HepG2 (cell line): Measurements from ENCODE around the gene SMIM41. TPM values are rescaled to one million over a fixed set of nuclear protein-coding genes. Genes with fewer than 3 reads are reported as not detected.

ENCODE experiments used
- ATF7-NPFF ChIP-seq: sonication (generic); formaldehyde crosslinking; IDR thresholded peaks from 2 replicates; pipeline ENCODE4 v1.8.1; 2023; ENCODE audit warnings: mild to moderate bottlenecking, low read depth, missing genetic modification reagents, moderate library complexity
- CREB1 ChIP-seq, 2 experiments: fragments of 450-650 bp in 1 of 2; IDR thresholded peaks; 2 replicates each; pipeline ENCODE4 v1.6.1; 2016 to 2017; ENCODE audit warnings: control low read depth in 1 of 2, mild to moderate bottlenecking in 1 of 2, missing compliant biosample characterization in 1 of 2, missing genetic modification characterization in 1 of 2
- EEA1 ChIP-seq: sonication (generic); formaldehyde crosslinking; IDR thresholded peaks from 2 replicates; pipeline ENCODE4 v1.5.1; 2020; ENCODE audit warnings: mild to moderate bottlenecking, missing genetic modification reagents, borderline replicate concordance
- HDAC1 ChIP-seq: sonication (generic); formaldehyde crosslinking; IDR thresholded peaks from 2 replicates; pipeline ENCODE4 v1.5.1; 2020; ENCODE audit warnings: mild to moderate bottlenecking, missing genetic modification reagents
- HNRNPL ChIP-seq: fragments of 200-400 bp; formaldehyde crosslinking; IDR thresholded peaks from 2 replicates; pipeline ENCODE4 v1.6.1; 2017; ENCODE audit warnings: mild to moderate bottlenecking, low read depth, low read length
- KLF16 ChIP-seq, 2 experiments: sonication (generic) in 1 of 2; formaldehyde crosslinking in 1 of 2; IDR thresholded peaks; 2 replicates each; pipeline versions ENCODE4 v1.6.1 to v1.8.0; 2016 to 2023; ENCODE audit warnings: missing genetic modification reagents in 2 of 2, missing compliant biosample characterization in 1 of 2
- MAZ ChIP-seq, 2 experiments: sonication (generic) in 1 of 2; formaldehyde crosslinking in 1 of 2; IDR thresholded peaks; 2 replicates each; pipeline versions ENCODE4 v1.5.0 to v1.6.1; 2012 to 2020; ENCODE audit warnings: low read depth in 2 of 2, mild to moderate bottlenecking in 2 of 2, borderline replicate concordance in 1 of 2, improper control_type of control experiment in 1 of 2, low read length in 1 of 2, missing genetic modification reagents in 1 of 2, moderate library complexity in 1 of 2
- NBN ChIP-seq: fragments of 450-650 bp; conservative IDR thresholded peaks from 2 replicates; pipeline ENCODE4 v1.6.1; 2017
- RXRB ChIP-seq: IDR thresholded peaks from 2 replicates; pipeline ENCODE4 v1.6.1; 2016; ENCODE audit warnings: borderline replicate concordance, missing genetic modification reagents, missing compliant biosample characterization
- SIX4 ChIP-seq: sonication (generic); formaldehyde crosslinking; IDR thresholded peaks from 2 replicates; pipeline ENCODE4 v1.4.0; 2020; ENCODE audit warnings: missing genetic modification reagents
- SOX6 ChIP-seq, 2 experiments: fragments of 450-650 bp in 1 of 2; sonication (generic) in 1 of 2; formaldehyde crosslinking in 1 of 2; IDR thresholded peaks; 2 replicates each; pipeline versions ENCODE4 v1.4.0 to v1.6.1; 2017 to 2020; ENCODE audit warnings: antibody characterized with exemption in 1 of 2, mild to moderate bottlenecking in 1 of 2, missing genetic modification reagents in 1 of 2
- TEAD2 ChIP-seq: sonication (generic); formaldehyde crosslinking; IDR thresholded peaks from 2 replicates; pipeline ENCODE4 v1.9.0; 2021; ENCODE audit warnings: missing genetic modification reagents
- ZGPAT ChIP-seq: IDR thresholded peaks from 2 replicates; pipeline ENCODE4 v1.6.1; 2016; ENCODE audit warnings: mild to moderate bottlenecking
- ZNF207 ChIP-seq: fragments of 450-650 bp; IDR thresholded peaks from 2 replicates; pipeline ENCODE4 v1.6.1; 2016; ENCODE audit warnings: antibody characterized with exemption, borderline replicate concordance
- ZNF224 ChIP-seq: sonication (generic); formaldehyde crosslinking; IDR thresholded peaks from 2 replicates; pipeline ENCODE4 v1.5.0; 2020; ENCODE audit warnings: mild to moderate bottlenecking, missing genetic modification reagents
- ZNF879 ChIP-seq: sonication (generic); formaldehyde crosslinking; IDR thresholded peaks from 2 replicates; pipeline ENCODE4 v1.8.1; 2023; ENCODE audit warnings: missing genetic modification reagents
- ZNF891 ChIP-seq: sonication (generic); formaldehyde crosslinking; IDR thresholded peaks from 2 replicates; pipeline ENCODE4 v1.5.0; 2020; ENCODE audit warnings: mild to moderate bottlenecking, missing genetic modification reagents
- polyA plus RNA-seq, 8 experiments: library from polyadenylated mRNA; depleted of rRNA in 3 of 8; stranded (reverse) in 7 of 8; unstranded in 1 of 8; fragments of >200 nt; fragmentation: Illumina TruSeq in 4 of 8; extraction: Trizol in 4 of 8; gene quantifications; 2 replicates each; pipeline versions ENCODE4 v1.2.1 to v1.2.3, GENCODE V29; 2011 to 2016; ENCODE audit warnings: low read depth in 4 of 8, missing spikeins in 1 of 8, mixed read lengths in 1 of 8; ENCODE audit not compliant: insufficient read depth in 1 of 8
- total RNA-seq, 5 experiments: library from RNA; depleted of rRNA; stranded (reverse); fragments of >200 nt; fragmentation: Illumina TruSeq; extraction: Trizol; gene quantifications; 2 replicates each; pipeline ENCODE4 v1.2.3, GENCODE V29; 2016; ENCODE audit warnings: low read depth in 1 of 5
- TF ChIP-seq, protein P1 (sequence below): sonication (generic); formaldehyde crosslinking; IDR thresholded peaks from 2 replicates; pipeline ENCODE4 v1.5.0; 2020; ENCODE audit warnings: mild to moderate bottlenecking, missing genetic modification reagents, borderline replicate concordance
- TF ChIP-seq, protein P2 (sequence below): sonication (generic); formaldehyde crosslinking; IDR thresholded peaks from 2 replicates; pipeline ENCODE4 v1.4.0; 2020; ENCODE audit warnings: missing genetic modification reagents, low read depth, mild to moderate bottlenecking, borderline replicate concordance
- TF ChIP-seq, protein P3 (sequence below): sonication (generic); formaldehyde crosslinking; IDR thresholded peaks from 2 replicates; pipeline ENCODE4 v1.9.0; 2022; ENCODE audit warnings: missing genetic modification reagents, mild to moderate bottlenecking, borderline replicate concordance

The SMIM41 gene
- total and polyA plus RNA-seq, 2 of the 13 experiments (the other 11 are each of a cell fraction or from before 2014, with no cell fraction given), result not detected

GRCh38 chr12:52036587-52037171, 42.8 kb upstream of the SMIM41 start (continued):
- TF ChIP-seq, protein P1, sequence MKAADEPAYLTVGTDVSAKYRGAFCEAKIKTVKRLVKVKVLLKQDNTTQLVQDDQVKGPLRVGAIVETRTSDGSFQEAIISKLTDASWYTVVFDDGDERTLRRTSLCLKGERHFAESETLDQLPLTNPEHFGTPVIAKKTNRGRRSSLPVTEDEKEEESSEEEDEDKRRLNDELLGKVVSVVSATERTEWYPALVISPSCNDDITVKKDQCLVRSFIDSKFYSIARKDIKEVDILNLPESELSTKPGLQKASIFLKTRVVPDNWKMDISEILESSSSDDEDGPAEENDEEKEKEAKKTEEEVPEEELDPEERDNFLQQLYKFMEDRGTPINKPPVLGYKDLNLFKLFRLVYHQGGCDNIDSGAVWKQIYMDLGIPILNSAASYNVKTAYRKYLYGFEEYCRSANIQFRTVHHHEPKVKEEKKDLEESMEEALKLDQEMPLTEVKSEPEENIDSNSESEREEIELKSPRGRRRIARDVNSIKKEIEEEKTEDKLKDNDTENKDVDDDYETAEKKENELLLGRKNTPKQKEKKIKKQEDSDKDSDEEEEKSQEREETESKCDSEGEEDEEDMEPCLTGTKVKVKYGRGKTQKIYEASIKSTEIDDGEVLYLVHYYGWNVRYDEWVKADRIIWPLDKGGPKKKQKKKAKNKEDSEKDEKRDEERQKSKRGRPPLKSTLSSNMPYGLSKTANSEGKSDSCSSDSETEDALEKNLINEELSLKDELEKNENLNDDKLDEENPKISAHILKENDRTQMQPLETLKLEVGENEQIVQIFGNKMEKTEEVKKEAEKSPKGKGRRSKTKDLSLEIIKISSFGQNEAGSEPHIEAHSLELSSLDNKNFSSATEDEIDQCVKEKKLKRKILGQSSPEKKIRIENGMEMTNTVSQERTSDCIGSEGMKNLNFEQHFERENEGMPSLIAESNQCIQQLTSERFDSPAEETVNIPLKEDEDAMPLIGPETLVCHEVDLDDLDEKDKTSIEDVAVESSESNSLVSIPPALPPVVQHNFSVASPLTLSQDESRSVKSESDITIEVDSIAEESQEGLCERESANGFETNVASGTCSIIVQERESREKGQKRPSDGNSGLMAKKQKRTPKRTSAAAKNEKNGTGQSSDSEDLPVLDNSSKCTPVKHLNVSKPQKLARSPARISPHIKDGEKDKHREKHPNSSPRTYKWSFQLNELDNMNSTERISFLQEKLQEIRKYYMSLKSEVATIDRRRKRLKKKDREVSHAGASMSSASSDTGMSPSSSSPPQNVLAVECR, result peak; percentile 60; the same call in 1 of the 2 replicates
- TF ChIP-seq ZNF224 (0 out of 2 replicates have a peak, but pooled peaks have one; percentile 40), HDAC1 (CRISPR knock-in tag) (peak; percentile 61; the same call in 1 of the 2 replicates), SOX6 (IDR thresholded peaks at IDR 0.05) (no peak), SOX6 (CRISPR knock-in tag; IDR thresholded peaks at IDR 0.05) (peak; percentile 60; the same call in 1 of the 2 replicates), ZNF891 (peak; percentile 47; the same call in 1 of the 2 replicates), ZNF207 (no peak), TEAD2 (CRISPR knock-in tag) (no peak), RXRB (CRISPR knock-in tag) (peak; percentile 40; the same call in 1 of the 2 replicates), ZNF879 (no peak), ZGPAT (CRISPR knock-in tag) (peak; percentile 31; the same call in 1 of the 2 replicates), HNRNPL (peak; percentile 77; the same call in 1 of the 2 replicates), KLF16 (CRISPR knock-in tag; IDR thresholded peaks at IDR 0.05) (0 out of 4 replicates have a peak, but pooled peaks of 1 of the 2 experiments have one; percentile 38), EEA1 (CRISPR knock-in tag) (no peak), CREB1 (IDR thresholded peaks at IDR 0.05) (0 out of 2 replicates have a peak, but pooled peaks have one; percentile 9), CREB1 (CRISPR knock-in tag; IDR thresholded peaks at IDR 0.05) (no peak), NBN (no peak), SIX4 (CRISPR knock-in tag) (no peak), ATF7-NPFF (CRISPR knock-in tag) (peak; percentile 40; the same call in 1 of the 2 replicates), MAZ (IDR thresholded peaks at IDR 0.05; ENCODE audit: borderline replicate concordance, low read depth, low read length) (peak; percentile 84), MAZ (CRISPR knock-in tag; IDR thresholded peaks at IDR 0.05; ENCODE audit: low read depth) (no peak)
- TF ChIP-seq, protein P2, sequence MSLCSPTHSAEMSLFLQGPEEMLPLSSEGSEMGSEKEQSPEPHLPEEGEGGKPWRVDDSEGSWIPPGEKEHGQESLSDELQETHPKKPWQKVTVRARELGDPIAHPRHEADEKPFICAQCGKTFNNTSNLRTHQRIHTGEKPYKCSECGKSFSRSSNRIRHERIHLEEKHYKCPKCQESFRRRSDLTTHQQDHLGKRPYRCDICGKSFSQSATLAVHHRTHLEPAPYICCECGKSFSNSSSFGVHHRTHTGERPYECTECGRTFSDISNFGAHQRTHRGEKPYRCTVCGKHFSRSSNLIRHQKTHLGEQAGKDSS (CRISPR knock-in tag), result 0 out of 2 replicates have a peak, but pooled peaks have one; percentile 18
- TF ChIP-seq, protein P3, sequence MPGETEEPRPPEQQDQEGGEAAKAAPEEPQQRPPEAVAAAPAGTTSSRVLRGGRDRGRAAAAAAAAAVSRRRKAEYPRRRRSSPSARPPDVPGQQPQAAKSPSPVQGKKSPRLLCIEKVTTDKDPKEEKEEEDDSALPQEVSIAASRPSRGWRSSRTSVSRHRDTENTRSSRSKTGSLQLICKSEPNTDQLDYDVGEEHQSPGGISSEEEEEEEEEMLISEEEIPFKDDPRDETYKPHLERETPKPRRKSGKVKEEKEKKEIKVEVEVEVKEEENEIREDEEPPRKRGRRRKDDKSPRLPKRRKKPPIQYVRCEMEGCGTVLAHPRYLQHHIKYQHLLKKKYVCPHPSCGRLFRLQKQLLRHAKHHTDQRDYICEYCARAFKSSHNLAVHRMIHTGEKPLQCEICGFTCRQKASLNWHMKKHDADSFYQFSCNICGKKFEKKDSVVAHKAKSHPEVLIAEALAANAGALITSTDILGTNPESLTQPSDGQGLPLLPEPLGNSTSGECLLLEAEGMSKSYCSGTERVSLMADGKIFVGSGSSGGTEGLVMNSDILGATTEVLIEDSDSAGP (CRISPR knock-in tag), result 0 out of 2 replicates have a peak, but pooled peaks have one; percentile 16
